Keratinocyte (primary cell): ENCODE results near the gene DGCR6L. TPM values are rescaled to one million over a fixed set of nuclear protein-coding genes. Genes with fewer than 3 reads are reported as not detected.
"Not testable (repeated sequence)": the region's sequence is repeated elsewhere in the genome, so short reads cannot be mapped to it uniquely, and the experiment has no call there.

Experiments used
- DNase-seq: peaks from one replicate; pipeline ENCODE4 v3.0.0-alpha.2; 2011; ENCODE audit warnings: low read depth, missing footprints, low spot score
- FAIRE-seq: peaks from 2 replicates; lab custom pipeline; 2011; peaks lifted over from hg19 to GRCh38; lab: Jason Lieb, UNC
- H2AFZ ChIP-seq: 2 replicates; pipeline ENCODE4 v1.6.0; 2012; ENCODE audit warnings: low read length, control low read depth, inconsistent platforms; ENCODE audit not compliant: control insufficient read depth
- H3K27ac ChIP-seq: 2 replicates; pipeline ENCODE4 v1.5.1; 2011; ENCODE audit warnings: low read length; ENCODE audit not compliant: control insufficient read depth, insufficient read depth
- H3K27me3 ChIP-seq: 3 replicates; pipeline ENCODE4 v1.6.0; 2011; ENCODE audit warnings: low read length; ENCODE audit not compliant: control insufficient read depth, insufficient read depth; ENCODE audit errors: extremely low read depth
- H3K36me3 ChIP-seq, 2 experiments: 2 replicates in 1 of 2; 3 replicates in 1 of 2; pipeline ENCODE4 v1.5.1; 2011; ENCODE audit warnings: low read length in 2 of 2, mild to moderate bottlenecking in 1 of 2; ENCODE audit not compliant: control insufficient read depth in 2 of 2, insufficient read depth in 2 of 2; ENCODE audit errors: extremely low read depth in 1 of 2
- H3K4me1 ChIP-seq: 3 replicates; pipeline ENCODE4 v1.5.1; 2011; ENCODE audit warnings: low read length; ENCODE audit not compliant: control insufficient read depth, insufficient read depth; ENCODE audit errors: extremely low read depth
- H3K4me2 ChIP-seq: 3 replicates; pipeline ENCODE4 v1.6.0; 2011; ENCODE audit warnings: low read depth, low read length; ENCODE audit not compliant: control insufficient read depth, insufficient read depth; ENCODE audit errors: extremely low read depth
- H3K4me3 ChIP-seq, 3 experiments: fragments of 200-600 bp in 1 of 3; sonication (generic) in 1 of 3; 2 replicates in 2 of 3; 3 replicates in 1 of 3; pipeline ENCODE4 v1.5.1; 2011 to 2016; ENCODE audit warnings: low read length in 3 of 3, mild to moderate bottlenecking in 3 of 3, control low read depth in 2 of 3, inconsistent platforms in 1 of 3, low read depth in 1 of 3, mixed read lengths in 1 of 3, mixed run types in 1 of 3, moderate library complexity in 1 of 3; ENCODE audit not compliant: control insufficient read depth in 2 of 3, insufficient read depth in 2 of 3; ENCODE audit errors: extremely low read depth in 1 of 3
- H3K79me2 ChIP-seq: 2 replicates; pipeline ENCODE4 v1.6.0; 2012; ENCODE audit warnings: low read length; ENCODE audit not compliant: control insufficient read depth, insufficient read depth
- H3K9ac ChIP-seq: 3 replicates; pipeline ENCODE4 v1.6.0; 2011; ENCODE audit warnings: low read length; ENCODE audit not compliant: control insufficient read depth, insufficient read depth; ENCODE audit errors: extremely low read depth
- H3K9me1 ChIP-seq: 3 replicates; pipeline ENCODE4 v1.6.0; 2011; ENCODE audit warnings: low read length; ENCODE audit not compliant: control insufficient read depth, insufficient read depth; ENCODE audit errors: extremely low read depth
- H3K9me3 ChIP-seq: 2 replicates; pipeline ENCODE4 v1.5.1; 2012; ENCODE audit warnings: low read depth, low read length; ENCODE audit not compliant: control insufficient read depth
- H4K20me1 ChIP-seq: 3 replicates; pipeline ENCODE4 v1.6.0; 2011; ENCODE audit warnings: low read length; ENCODE audit not compliant: control insufficient read depth, insufficient read depth; ENCODE audit errors: extremely low read depth
- EZH2 ChIP-seq: IDR thresholded peaks from one replicate; pipeline ENCODE4 v1.6.1; 2012; ENCODE audit warnings: inconsistent platforms, mild to moderate bottlenecking, low read length, moderate library complexity
- dilution Hi-C: fragments of 300-500 bp; cut with MboI; formaldehyde crosslinking; loops from one replicate; pipeline ENCODE4 v1.7.0; 2020; ENCODE audit warnings: low sequenced_read_pairs; ENCODE audit not compliant: extremely low pct_ligation_motif_present
- polyA plus RNA-seq, 5 experiments: library from polyadenylated mRNA; depleted of rRNA in 3 of 5; stranded (reverse) in 3 of 5; stranded (forward) in 1 of 5; unstranded in 1 of 5; fragments of >200 nt; gene quantifications; 1 replicate in 1 of 5; 2 replicates in 3 of 5; 3 replicates in 1 of 5; pipeline versions ENCODE4 v1.2.1 to v1.2.3, GENCODE V29; 2011 to 2012; ENCODE audit warnings: missing spikeins in 2 of 5, low read depth in 1 of 5, low replicate concordance in 1 of 5
- TF ChIP-seq, protein P1 (sequence below), 3 experiments: IDR thresholded peaks in 1 of 3; conservative IDR thresholded peaks in 1 of 3; optimal IDR thresholded peaks in 1 of 3; 2 replicates in 2 of 3; 3 replicates in 1 of 3; pipeline versions ENCODE3 to v1.5.1; 2011; ENCODE audit warnings: low read length in 3 of 3, mild to moderate bottlenecking in 3 of 3, moderate library complexity in 2 of 3, control low read depth in 1 of 3, inconsistent platforms in 1 of 3; ENCODE audit not compliant: insufficient read depth in 2 of 3; ENCODE audit errors: extremely low read depth in 1 of 3

The DGCR6L gene
- polyA plus RNA-seq, 1 donor (not counting 4 experiments of a cell fraction or from before 2014, with no cell fraction given), result 19.2 TPM

DNA sequence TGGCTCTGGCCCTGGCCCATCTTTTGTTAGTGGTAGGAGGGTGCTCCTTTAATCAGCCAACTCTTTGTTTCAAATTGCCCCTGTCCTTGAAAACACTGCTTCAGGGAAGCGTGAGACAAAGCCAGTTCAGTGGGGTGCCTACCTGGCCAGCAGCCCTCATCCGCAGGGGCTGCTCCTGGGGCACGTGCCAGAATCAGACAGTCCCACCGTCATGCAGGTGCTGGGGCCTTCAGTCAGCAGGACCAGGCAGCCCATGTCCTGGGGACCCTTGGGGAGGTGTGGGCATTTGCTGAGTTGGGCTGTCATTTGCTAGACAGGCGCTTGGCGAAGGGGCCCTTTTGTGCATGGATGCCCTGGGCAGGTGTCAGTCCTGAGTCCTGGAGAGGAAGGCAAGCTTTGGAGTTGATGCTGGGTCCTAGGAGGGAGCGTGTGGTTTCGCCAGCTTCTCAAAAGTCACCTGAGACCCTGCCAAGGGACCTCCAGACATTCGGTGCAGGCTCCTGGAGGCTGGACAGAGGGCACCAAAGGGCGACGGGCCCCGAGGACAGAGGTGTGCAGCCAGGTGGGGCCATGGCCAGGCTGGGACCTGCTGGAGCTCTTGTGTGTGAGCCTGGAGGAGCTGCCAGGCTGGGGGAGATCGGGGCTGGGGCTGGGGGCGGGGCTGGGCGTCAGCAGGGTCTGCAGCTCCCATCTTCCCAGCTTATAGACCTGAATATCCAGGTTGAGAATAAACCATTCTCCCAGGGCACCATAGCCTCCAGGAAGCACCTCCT lies 36.8 kb downstream of the DGCR6L start:
- dilution Hi-C loops, result no loop called here

DNA sequence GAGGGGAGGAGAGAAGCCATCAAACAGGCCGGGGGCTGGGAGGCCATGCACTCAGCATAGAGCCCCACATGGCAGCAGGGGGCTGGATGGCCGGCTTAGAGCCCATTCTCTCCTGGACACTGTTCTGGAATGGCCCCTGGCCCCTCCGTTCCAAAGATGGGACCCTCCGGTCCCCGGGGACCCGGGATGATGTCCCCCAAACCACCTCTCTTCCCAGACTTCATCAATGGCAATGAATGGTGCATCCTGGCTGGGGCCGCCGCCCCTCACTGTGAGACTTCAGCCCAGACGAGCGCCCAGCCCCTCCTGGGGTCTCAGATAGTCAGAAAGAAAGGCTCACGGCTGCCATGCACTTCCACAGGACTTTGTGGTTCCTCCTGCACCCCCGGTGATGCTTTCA lies 38.0 kb downstream of the DGCR6L start:
- Histone ChIP-seq H3K4me3 (no peak overlapping the region), H2AFZ (no peak overlapping the region), H3K79me2 (no peaks in the 10 kb centered on the region), H3K4me1 (no peaks in the 10 kb centered on the region), H3K9me3 (no peaks in the 10 kb centered on the region), H4K20me1 (no peaks in the 10 kb centered on the region), H3K4me2 (no peak overlapping the region), H3K9me1 (no peaks in the 10 kb centered on the region), H3K9ac (no peak overlapping the region), H3K27me3 (no peaks in the 10 kb centered on the region), H3K27ac (no peak overlapping the region), H3K36me3 (no peaks in the 10 kb centered on the region)
- FAIRE-seq, result no peak
- TF ChIP-seq, protein P1, sequence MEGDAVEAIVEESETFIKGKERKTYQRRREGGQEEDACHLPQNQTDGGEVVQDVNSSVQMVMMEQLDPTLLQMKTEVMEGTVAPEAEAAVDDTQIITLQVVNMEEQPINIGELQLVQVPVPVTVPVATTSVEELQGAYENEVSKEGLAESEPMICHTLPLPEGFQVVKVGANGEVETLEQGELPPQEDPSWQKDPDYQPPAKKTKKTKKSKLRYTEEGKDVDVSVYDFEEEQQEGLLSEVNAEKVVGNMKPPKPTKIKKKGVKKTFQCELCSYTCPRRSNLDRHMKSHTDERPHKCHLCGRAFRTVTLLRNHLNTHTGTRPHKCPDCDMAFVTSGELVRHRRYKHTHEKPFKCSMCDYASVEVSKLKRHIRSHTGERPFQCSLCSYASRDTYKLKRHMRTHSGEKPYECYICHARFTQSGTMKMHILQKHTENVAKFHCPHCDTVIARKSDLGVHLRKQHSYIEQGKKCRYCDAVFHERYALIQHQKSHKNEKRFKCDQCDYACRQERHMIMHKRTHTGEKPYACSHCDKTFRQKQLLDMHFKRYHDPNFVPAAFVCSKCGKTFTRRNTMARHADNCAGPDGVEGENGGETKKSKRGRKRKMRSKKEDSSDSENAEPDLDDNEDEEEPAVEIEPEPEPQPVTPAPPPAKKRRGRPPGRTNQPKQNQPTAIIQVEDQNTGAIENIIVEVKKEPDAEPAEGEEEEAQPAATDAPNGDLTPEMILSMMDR (optimal IDR thresholded peaks at IDR 0.05 in 1 of 3, IDR thresholded peaks at IDR 0.05 in 1 of 3, conservative IDR thresholded peaks at IDR 0.05 in 1 of 3; ENCODE audit: extremely low read depth in 1 of 3, insufficient read depth in 2 of 3, low read length in 3 of 3), result no peak
- no peak for TF ChIP-seq EZH2
- DNase-seq, result no peak
- dilution Hi-C loops, result no loop called here

More for the DNA sequence above, 36.8 kb downstream of the DGCR6L start:
- Histone ChIP-seq H3K27ac (no peak overlapping the region), H3K4me2 (no peak overlapping the region), H3K9ac (no peak overlapping the region), H3K27me3 (no peaks in the 10 kb centered on the region), H4K20me1 (no peaks in the 10 kb centered on the region), H3K79me2 (no peaks in the 10 kb centered on the region), H3K4me3 (no peak overlapping the region), H2AFZ (no peak overlapping the region), H3K36me3 (no peaks in the 10 kb centered on the region), H3K9me3 (no peaks in the 10 kb centered on the region), H3K4me1 (no peaks in the 10 kb centered on the region), H3K9me1 (no peaks in the 10 kb centered on the region)
- DNase-seq (no peak), FAIRE-seq (no peak)
- TF ChIP-seq EZH2, result no peak

DNA sequence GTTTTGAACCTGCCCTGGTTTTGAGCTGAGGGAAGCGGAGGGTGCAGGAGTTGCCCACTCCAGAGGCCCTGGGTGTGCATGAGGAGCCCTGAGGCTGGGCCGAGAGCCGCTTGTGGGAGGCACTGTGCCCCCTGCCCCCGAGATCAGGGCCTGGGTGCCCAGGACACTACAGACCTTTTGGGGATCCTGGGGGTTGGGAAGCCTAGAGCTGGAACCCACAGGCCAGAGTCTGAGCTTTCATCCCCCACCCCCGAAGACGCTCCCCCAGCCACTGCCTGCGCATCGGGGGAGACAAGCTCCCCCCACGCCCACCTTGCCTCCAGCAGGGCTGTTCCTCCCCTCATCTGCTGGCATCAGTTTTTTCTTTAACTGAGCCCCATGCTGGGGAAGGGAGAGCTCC lies 38.4 kb downstream of the DGCR6L start:
- H3K27me3 ChIP-seq, H2AFZ ChIP-seq, H3K36me3 ChIP-seq, H3K9me1 ChIP-seq, FAIRE-seq, H3K9ac ChIP-seq, H3K79me2 ChIP-seq, dilution Hi-C loops, H3K4me2 ChIP-seq, H3K9me3 ChIP-seq, H3K4me3 ChIP-seq, DNase-seq, H3K4me1 ChIP-seq, H4K20me1 ChIP-seq, H3K27ac ChIP-seq: not testable (repeated sequence)
